Neuron (in vitro differentiated cells): ENCODE measurements around the gene NAA10.

Source experiments
- H2AFZ ChIP-seq: one replicate; pipeline ENCODE4 v1.6.1; 2013; ENCODE audit warnings: low read depth, mild to moderate bottlenecking, inconsistent platforms, low read length, moderate library complexity
- H3K27me3 ChIP-seq: one replicate; pipeline ENCODE4 v1.6.1; 2013; ENCODE audit warnings: low read length; ENCODE audit not compliant: insufficient read depth
- H3K36me3 ChIP-seq: one replicate; pipeline ENCODE4 v1.6.1; 2013; ENCODE audit warnings: low read length; ENCODE audit not compliant: insufficient read depth
- H3K4me1 ChIP-seq: one replicate; pipeline ENCODE4 v1.6.1; 2013; ENCODE audit warnings: low read length; ENCODE audit not compliant: insufficient read depth
- H3K4me3 ChIP-seq: 2 replicates; pipeline ENCODE4 v1.5.1; 2013; ENCODE audit warnings: mild to moderate bottlenecking, low read length, moderate library complexity
- H3K9me3 ChIP-seq: one replicate; pipeline ENCODE4 v1.6.1; 2013; ENCODE audit warnings: low read length

Gene NAA10

GRCh38 chrX:153911798-153912197 lies 23.0 kb downstream of the NAA10 start:
- H3K4me1 ChIP-seq: no peaks in the 10 kb centered on the region
- no peak overlapping the region for H2AFZ ChIP-seq
- H3K9me3 ChIP-seq: no peaks in the 10 kb centered on the region
- H3K27me3 ChIP-seq: peaks cover 22% of the 10 kb centered on the region
- no peaks in the 10 kb centered on the region for H3K36me3 ChIP-seq
- no peak overlapping the region for H3K4me3 ChIP-seq

- no peaks in the 10 kb centered on the region for H3K9me3 ChIP-seq
- H3K36me3 ChIP-seq: no peaks in the 10 kb centered on the region
- H3K4me1 ChIP-seq: no peaks in the 10 kb centered on the region
- H2AFZ ChIP-seq: no peak overlapping the region
- H3K27me3 ChIP-seq: peaks cover 20% of the 10 kb centered on the region
- H3K4me3 ChIP-seq: no peak overlapping the region
These were observed 24.4 kb downstream of the NAA10 start for GRCh38 chrX:153910446-153910845.

GRCh38 chrX:153909980-153910360 lies 24.9 kb downstream of the NAA10 start:
- Histone ChIP-seq H3K4me3 (no peak overlapping the region), H3K27me3 (peaks cover 20% of the 10 kb centered on the region), H2AFZ (no peak overlapping the region), H3K36me3 (no peaks in the 10 kb centered on the region), H3K9me3 (no peaks in the 10 kb centered on the region), H3K4me1 (no peaks in the 10 kb centered on the region)

- H3K27me3 ChIP-seq: peaks cover 20% of the 10 kb centered on the region
- no peak overlapping the region for H2AFZ ChIP-seq
- no peaks in the 10 kb centered on the region for H3K36me3 ChIP-seq
- H3K4me3 ChIP-seq: no peak overlapping the region
- H3K9me3 ChIP-seq: no peaks in the 10 kb centered on the region
- no peaks in the 10 kb centered on the region for H3K4me1 ChIP-seq
These were observed 25.5 kb downstream of the NAA10 start for GRCh38 chrX:153909024-153909979.

- Histone ChIP-seq H2AFZ (no peak overlapping the region), H3K27me3 (peaks cover 19% of the 10 kb centered on the region), H3K9me3 (no peaks in the 10 kb centered on the region), H3K36me3 (no peaks in the 10 kb centered on the region), H3K4me1 (no peaks in the 10 kb centered on the region), H3K4me3 (no peak overlapping the region)
These were observed 26.5 kb downstream of the NAA10 start for GRCh38 chrX:153908219-153908860.

GRCh38 chrX:153907456-153907855 lies 27.4 kb downstream of the NAA10 start:
- no peak overlapping the region for H2AFZ ChIP-seq
- no peaks in the 10 kb centered on the region for H3K36me3 ChIP-seq
- H3K4me3 ChIP-seq: no peak overlapping the region
- H3K27me3 ChIP-seq: peaks cover 28% of the 10 kb centered on the region
- no peaks in the 10 kb centered on the region for H3K9me3 ChIP-seq
- no peaks in the 10 kb centered on the region for H3K4me1 ChIP-seq

GRCh38 chrX:153906126-153906917 lies 28.5 kb downstream of the NAA10 start:
- Histone ChIP-seq H3K36me3 (no peaks in the 10 kb centered on the region), H2AFZ (no peak overlapping the region), H3K4me1 (peaks cover 2% of the 10 kb centered on the region), H3K4me3 (no peak overlapping the region), H3K9me3 (no peaks in the 10 kb centered on the region), H3K27me3 (peaks cover 29% of the 10 kb centered on the region)

- Histone ChIP-seq H3K4me1 (peaks cover 9% of the 10 kb centered on the region), H3K4me3 (no peak overlapping the region), H3K36me3 (no peaks in the 10 kb centered on the region), H2AFZ (no peak overlapping the region), H3K27me3 (peaks cover 29% of the 10 kb centered on the region), H3K9me3 (no peaks in the 10 kb centered on the region)
These were observed 29.2 kb downstream of the NAA10 start for GRCh38 chrX:153905481-153906095.

GRCh38 chrX:153903991-153904957 lies 30.6 kb downstream of the NAA10 start, which contains the start of gene AVPR2:
AVPR2 (plus strand) TSS chrX:153904673; CDS start chrX:153905146, 473 bp downstream.
- Histone ChIP-seq H2AFZ (no peak within 1 kb of the TSS), H3K9me3 (no peaks in the 10 kb centered on the region), H3K36me3 (no peaks in the 10 kb centered on the region), H3K4me3 (no peak within 1 kb of the TSS), H3K27me3 (peaks cover 29% of the 10 kb centered on the region), H3K4me1 (peaks cover 11% of the 10 kb centered on the region)

GRCh38 chrX:153903238-153903980 lies 31.4 kb downstream of the NAA10 start:
- Histone ChIP-seq H3K27me3 (peaks cover 29% of the 10 kb centered on the region), H2AFZ (no peak overlapping the region), H3K36me3 (no peaks in the 10 kb centered on the region), H3K4me1 (peaks cover 11% of the 10 kb centered on the region), H3K9me3 (no peaks in the 10 kb centered on the region), H3K4me3 (no peak overlapping the region)

GRCh38 chrX:153902385-153902784 lies 32.5 kb downstream of the NAA10 start:
- H3K4me3 ChIP-seq: no peak overlapping the region
- H3K36me3 ChIP-seq: no peaks in the 10 kb centered on the region
- H3K4me1 ChIP-seq: peaks cover 11% of the 10 kb centered on the region
- H2AFZ ChIP-seq: no peak overlapping the region
- no peaks in the 10 kb centered on the region for H3K9me3 ChIP-seq
- H3K27me3 ChIP-seq: peaks cover 28% of the 10 kb centered on the region
